DMS53 treated with DMSO at 0.1 percent for 48 hours (cell line): ENCODE data around the gene TEC.
A peak's percentile ranks its signal among the peaks of the same experiment; 100 is the strongest.
"Not testable (repeated sequence)": the region's sequence is repeated elsewhere in the genome, so short reads cannot be mapped to it uniquely, and the experiment has no call there.

Experiments
- DNase-seq: peaks from one replicate; lab custom pipeline; 2025; ENCODE audit not compliant: unreplicated experiment; lab: John Stamatoyannopoulos, UW

TEC gene

DNA sequence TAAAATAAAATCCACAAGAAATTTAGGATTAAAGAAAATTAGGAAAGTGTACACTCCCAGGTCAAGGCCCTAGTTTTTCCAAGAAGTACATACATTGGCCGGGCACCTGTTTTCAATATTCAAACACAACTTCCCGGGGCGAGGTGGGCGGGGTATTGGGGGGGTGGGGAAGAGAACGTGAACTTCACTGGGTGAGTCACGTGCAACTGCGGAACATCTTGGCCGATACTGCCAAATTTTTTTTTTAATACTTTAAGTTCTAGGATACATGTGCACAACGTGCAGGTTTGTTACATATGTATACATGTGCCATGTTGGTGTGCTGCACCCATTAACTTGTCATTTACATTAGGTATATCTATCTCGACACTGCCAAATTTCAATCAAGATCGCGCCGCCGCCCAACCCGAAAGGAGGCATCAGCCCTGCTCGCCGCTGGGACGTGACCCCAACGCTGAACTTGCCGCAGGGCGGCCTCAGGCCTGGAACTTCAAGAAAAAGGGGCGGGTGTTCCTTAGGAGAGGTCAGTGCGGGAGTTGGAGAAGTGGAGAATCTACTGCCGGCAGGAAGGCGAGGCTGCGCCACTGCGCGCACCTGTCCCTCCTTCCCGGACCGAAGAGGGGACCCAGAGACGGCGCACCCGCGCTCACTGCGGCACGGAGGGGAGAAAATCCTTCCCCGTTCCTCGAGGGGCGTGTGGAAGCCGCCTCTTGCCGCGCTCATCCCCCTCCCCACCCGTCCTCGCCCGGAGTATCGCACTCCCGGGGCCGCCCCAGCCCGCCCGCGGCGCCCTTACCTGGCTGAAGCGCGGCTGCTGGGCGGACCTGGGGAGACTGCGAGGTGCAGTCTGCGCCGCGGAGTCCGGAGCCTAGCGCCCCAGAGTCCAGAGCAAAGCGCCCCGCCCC, at the start of gene TEC:
Gene TEC (minus strand): TSS at position 883 of the 905 bp plus-strand sequence. CDS start 41,224 bp downstream, outside the sequence.
- DNase-seq = peak; percentile 57

DNA sequence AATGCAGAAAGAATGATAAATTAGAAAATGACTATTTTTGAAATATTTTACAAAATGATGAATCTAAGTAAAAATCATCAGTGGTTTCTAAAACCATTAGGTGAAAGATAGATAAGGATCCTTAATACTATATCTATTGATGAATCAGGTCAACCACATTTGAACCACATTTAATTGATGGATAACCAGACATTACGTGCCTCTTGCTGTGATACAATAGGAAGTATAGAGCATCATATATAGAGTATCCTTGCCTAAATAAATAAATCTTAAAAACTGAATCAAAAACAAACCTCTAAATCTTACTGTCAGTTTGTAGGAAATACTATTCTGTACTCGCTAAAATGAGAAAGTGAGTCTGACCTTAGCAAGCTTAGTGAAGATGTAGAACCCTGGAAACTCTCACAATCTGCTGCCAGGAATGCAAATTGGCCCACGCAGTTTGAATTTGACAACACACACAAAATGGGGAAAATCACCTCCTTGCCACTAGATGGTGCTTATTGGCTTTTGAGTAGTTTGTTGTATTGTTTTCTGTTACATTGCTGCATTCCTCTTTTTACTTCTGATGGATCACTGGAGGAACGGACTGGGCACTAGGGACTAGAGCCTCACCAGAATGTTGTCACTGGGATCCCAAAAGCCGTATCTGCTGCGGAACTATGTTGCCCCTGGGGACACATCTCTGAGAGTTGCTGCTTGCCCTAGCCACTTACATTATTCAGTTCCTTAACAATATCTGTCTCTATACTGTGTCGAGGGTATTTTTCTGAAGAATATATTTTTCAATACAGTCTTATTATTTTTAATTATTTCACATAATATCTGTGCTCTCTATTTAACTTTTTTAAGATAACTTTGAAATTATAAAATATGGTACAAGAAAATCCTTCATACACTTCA, 46.3 kb upstream of the TEC start:
- peak; percentile 68 for DNase-seq

DNA sequence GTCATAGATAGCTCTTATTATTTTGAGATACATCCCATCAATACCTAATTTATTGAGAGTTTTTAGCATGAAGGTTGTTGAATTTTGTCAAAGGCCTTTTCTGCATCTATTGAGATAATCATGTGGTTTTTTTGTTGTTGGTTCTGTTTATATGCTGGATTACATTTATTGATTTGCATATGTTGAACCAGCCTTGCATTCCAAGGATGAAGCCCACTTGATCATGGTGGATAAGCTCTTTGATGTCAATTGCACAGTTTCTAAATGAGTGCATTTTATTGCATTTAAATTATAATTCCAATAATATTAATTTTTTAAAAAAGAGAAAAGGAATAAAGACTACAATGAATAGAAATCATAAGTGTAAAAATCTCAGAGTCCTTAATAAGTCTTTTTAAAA, 45.1 kb upstream of the TEC start:
- DNase-seq = not testable (repeated sequence)

DNA sequence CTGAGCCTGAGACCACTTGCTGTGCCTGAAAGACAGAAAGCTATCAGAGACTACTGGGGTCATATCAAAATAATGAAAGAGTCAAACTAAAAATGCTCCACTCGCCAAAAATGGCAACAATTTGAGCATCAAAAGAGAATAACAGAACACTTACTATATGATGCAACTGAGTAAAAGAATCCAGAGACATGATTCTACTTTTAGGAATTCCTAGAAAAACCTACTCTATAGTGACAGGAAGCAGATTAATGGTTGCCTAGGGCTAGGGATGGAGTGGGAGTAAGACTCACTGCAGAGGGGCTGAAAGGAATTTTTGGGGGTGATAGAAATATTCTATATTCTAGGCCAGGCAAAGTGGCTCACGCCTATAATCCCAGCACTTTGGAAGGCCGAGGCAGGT, 42.3 kb upstream of the TEC start:
- DNase-seq = no peak

DNA sequence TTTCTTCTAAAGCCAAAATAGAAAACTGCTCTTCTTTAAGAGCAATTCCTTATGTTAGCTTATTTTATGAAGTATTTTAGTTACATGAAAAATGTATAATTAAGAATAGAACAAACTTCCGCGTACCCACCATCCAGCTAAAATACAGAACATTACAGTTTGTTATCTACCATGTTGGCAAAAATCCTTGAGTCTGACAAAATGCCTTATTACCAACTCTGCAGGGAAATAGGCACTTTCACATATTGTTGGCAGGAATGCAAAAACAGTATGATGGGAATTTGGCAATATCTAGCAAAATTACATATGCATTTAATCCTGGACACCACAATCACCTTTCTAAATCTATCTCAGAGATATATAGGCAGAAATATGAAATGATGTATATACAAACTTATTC, 39.3 kb upstream of the TEC start:
- no peak for DNase-seq

DNA sequence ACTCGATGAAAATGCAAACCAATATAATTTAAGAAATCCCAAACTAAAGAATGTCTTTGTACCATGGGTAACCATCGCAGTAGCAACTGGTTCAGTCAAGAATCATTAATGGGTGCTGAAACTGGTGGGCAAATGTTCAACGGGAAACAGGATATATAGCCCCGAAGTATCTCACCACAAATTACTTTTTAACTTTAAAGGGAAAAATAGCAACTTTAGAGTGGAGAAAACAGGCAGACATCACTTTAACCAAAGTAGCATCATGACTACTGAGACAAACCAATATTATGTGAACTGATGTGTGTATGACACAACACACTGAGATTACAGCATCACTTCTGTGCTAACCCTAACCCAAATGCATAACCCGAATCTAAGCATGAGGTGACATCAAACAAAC, 37.9 kb upstream of the TEC start:
- no peak for DNase-seq

DNA sequence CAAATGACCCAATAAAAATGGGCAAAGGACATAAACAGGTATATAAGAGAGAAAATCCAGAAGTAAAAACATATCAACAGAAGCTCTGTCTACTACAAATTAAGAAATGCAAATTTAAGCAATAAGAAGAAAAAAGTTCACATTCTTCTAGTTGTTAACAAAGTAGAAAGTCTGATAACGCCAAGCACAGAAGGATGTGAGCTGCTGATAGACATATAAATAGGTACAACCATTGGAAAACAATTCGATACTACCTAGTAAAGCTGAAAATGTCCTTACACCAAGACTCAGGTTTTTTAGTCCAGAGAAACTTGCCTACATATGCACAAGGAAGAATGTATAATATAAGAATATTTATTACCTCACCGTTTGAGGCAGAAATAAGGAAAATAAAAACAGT, 35.9 kb upstream of the TEC start:
- no peak for DNase-seq

DNA sequence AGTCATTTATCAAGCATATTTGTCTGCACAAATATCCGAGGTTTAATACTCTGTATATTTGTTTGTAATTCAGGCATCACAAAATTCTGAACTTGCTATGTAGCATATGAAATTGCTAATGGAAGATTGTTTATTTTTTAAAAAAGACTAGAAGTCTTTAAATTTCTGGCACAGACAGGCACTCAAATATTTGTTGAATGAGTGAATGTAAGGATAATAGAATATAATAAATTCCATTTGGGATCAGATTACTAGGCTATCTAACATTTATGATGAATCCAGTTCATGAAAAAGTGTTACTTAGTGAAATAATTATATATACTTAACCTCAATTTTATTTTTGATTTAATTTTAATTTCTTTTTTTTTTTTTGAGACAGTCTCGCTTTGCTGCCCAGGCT, 30.4 kb upstream of the TEC start:
- DNase-seq = no peak

DNA sequence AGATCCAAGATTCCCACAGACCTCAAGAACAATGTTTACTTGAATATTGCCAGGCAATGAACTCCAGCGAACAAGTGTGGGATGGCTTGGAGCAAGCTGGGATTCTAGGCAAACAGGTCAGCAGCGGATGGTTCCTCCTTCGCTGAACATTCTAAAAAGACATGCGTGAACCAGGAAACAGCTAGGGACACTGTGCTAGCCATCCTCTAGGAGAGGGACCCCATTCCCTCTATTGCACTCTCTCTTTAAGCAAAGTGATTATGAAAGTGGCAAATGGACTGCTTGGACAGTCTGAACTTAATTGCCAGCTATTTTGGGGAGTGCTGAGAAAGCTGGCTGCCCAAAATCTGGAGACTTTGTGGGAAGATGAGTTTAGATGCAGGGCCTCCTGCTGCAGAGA, 29.9 kb upstream of the TEC start:
- DNase-seq = no peak

DNA sequence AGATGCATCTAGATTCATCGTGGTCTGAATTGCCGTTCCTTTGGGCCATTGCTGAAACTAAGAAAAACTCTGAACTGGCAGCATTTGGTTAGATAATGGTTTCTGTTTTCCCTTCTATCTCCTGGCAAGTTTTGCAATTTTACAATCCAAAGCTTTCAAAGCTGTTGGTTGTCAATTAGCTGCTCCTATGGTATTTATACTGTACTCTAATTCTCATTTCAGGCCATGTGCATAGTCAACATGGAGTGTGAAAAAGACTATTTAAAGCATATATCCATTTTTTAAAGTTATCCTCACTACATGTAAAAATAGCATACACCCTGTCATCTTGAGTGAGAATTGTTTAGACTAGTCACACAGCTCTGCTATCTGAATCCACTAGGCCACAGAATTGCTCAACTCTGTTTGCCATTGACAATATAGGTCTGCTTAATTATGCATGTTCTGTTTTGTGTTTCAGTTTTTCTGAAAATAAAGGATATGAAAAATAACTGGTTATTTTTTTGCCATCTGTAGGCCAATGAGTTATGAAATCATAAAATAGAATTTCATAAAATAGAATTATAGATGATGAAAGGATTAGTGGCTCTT, 27.7 kb upstream of the TEC start:
- no peak for DNase-seq

DNA sequence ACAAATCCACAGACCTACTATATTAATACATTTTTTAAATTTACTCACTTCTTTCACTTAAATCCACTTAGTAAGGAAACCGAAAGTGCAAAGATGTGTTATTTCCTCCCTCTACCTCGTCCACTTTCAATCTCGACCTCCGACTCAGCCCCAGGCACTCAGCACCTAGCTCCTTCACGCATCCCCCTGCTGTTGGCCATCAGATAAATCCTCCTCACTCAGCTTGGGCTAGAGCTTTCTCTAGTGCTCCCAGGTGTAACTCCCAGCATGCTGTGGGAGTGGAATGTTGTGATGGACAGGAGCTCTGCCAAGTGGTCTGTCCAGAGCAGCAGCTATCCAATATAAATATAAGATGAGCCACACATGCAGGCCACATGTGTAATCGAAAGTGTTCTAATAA, 26.7 kb upstream of the TEC start:
- DNase-seq = no peak

DNA sequence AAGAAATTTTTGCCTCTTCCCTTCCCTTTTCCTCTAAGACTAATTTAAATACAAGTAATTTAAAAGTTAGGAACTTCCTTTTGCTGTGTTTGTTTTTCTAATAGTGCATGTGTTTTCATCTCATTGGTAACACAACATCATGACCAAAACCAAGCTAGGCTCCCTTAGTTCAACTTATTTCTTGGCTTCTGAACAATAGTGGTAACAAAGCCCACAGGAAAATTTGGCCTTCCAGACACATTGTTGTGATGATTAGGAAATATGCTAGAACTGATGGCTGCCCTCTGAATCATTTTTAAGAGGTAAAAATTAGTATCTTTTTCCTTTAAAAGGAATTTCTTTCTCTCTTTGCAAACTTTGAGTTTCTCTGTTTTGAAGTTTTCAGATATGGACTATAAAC, 25.5 kb upstream of the TEC start:
- no peak for DNase-seq

DNA sequence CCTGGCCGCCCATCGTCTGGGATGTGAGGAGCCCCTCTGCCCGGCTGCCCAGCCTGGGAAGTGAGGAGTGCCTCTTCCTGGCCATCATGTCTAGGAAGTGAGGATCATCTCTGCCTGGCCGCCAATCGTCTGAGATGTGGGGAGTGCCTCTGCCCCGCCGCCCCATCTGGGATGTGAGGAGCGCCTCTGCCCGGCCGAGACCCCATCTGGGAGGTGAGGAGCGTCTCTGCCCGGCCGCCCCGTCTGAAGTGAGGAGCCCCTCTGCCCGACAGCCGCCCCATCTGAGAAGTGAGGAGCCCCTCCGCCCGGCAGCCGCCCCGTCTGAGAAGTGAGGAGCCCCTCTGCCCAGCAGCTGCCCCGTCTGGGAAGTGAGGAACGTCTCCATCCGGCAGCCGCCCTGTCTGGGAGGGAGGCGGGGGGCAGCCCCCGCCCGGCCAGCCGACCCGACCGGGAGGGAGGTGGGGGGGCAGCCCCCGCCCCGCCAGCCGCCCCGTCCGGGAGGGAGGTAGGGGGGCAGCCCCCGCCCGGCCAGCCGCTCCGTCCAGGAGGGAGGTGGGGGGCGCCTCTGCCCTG, 22.7 kb upstream of the TEC start:
- not testable (repeated sequence) for DNase-seq

DNA sequence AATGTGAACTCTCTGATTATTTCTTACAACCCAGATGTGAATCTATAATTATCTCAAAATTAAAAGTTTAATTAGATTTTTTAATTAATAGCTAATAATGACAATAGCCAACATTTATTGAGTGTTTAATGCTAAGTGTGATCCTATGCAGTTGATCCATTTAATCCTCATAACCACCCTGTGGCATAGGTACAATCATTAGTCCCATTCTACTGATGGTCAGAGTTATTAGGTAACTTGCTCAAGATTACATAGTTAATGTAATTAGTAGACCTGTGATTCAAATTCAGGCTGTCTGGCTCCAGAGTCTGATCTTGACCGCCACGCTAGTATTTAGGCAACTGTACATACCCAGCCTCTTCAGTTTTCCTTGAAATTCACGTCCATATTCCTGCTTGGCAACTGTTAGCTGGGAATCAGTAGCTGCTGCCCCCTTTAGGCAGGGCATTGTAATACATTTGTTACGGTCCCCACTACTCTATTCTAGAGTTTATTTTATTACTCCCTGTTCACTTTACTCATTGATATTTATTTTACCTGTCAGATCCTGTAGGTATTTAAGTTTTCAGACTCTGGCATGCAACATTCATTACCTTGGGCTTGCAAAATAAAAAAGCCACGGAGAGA, 20.6 kb upstream of the TEC start:
- peak; percentile 67 for DNase-seq

DNA sequence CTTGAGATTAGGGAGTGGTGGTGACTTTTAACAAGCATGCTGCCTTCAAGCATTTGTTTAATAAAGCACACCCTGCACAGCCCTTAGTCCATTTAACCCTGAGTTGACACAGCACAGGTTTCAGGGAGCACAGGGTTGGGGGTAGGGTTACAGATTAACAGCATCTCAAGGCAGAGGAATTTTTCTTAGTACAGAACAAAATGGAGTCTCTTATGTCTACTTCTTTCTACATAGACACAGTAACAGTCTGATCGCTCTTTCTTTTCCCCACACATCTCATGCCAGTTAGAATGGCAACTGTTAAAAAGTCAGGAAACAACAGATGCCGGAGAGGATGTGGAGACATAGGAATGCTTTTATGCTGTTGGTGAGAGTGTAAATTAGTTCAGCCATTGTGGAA, 16.4 kb upstream of the TEC start:
- not testable (repeated sequence) for DNase-seq

DNA sequence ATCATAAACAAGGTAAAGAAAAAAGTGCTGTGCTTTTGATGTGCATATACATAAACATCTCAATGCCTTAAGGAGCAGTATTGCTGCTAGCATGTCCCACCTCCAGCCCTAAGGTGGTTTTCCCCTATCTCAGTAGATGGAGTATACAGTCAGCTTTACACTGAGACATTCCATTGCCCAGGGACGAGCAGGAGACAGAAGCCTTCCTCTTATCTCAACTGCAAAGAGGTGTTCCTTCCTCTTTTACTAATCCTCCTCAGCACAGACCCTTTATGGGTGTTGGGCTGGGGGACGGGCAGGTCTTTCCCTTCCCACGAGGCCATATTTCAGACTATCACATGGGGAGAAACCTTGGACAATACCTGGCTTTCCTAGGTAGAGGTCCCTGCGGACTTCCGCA, 16.0 kb upstream of the TEC start:
- not testable (repeated sequence) for DNase-seq

DNA sequence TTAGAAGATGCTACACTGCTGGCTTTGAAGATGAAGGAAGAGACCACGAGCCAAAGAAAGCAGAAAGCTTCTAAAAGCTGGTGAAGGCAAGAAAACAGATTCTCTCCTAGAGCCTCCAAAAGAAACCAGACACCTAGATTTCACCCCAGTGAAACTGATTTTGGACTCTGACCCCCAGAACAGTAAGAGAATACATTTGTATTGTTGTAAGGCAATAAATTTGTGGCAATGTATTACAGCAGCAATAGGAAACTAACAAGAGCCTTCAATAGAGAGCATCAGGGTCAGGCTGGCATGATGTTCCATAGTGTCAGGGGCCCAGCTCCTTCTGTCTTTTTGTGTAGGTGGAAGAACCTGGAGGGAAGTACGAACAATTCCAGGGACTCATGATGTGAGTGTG, 6.0 kb upstream of the TEC start:
- DNase-seq = no peak

DNA sequence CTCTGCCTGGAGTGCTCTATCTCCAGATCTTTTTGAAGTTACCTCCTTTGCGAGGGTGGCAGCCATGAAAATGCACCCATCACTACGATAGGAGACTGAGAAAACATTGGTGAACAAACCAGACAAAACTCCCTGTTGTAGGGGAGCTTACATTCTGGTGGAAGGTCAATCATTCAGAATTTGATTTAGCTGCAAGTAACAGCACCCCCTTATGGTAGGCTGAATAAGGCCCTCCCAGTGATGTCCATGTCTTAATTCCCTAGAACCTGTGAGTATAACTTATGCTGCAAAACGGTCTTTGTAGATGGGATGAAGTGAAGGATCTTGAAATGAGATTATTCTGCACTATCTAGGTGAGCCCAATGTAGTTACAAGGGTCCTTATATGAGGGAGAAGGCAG, 5.6 kb upstream of the TEC start:
- peak; percentile 9 for DNase-seq

DNA sequence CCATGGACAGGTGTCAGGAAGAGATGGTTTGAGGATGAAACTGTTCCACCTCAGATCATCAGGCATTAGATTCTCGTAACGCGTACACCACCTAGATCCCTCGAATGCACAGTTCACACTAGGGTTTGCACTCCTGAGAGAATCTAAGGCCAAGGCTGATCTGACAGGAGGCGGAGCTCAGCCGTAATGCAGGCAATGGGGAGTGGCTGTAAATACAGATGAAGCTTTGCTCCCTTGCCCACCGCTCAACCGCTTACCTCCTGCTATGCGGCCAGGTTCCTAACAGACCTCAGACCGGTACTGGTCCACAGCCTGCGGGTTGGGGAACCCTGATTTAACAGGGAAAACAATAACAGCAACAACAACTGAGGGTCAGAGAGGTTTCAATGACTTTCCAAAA, 2.0 kb upstream of the TEC start:
- no peak for DNase-seq

DNA sequence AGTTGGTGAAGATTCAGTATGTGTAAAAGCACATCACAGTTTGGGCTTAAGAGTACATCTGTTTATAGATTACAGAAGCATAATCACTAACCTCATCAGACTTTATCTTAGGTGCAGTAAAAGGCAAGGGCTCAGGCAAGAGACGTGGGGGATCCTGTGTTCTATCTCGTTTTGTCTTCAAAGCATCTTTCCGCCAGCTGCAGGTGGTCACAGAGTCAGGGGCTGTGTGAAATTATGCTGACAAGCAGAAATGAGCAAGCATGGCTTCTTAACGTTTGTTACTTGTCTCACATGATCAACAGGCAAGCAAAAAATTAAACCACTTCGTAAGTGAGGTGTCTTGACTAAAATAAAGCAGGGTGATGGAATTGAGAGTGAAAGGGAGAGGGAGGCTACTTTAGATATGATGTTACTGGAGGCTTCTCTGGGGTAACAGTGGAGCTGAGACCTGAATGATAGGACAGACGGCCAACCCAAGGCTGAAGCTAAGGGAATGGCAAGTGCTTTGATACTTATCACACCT, 1.4 kb upstream of the TEC start:
- DNase-seq = no peak

DNA sequence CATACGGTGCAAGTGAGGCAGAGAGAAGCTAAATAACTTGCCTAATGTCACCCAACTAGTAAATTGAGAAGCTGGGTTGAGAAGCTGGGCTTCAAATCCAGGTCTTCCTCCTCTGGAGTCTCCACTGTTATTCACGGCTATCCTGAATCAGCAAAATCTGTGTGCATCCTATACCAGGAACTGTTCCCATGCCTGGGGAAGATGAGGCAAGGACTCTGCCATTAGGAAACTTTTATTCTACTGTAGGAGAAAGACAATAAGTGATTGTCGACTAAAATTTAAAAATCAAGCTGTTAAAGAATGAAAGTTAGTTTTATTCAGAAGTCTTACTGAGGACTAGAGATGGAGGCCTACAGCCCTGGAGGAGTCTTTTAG, 872 bp upstream of the TEC start:
- no peak for DNase-seq
